ENCODE measurements around the gene ATP5PO. TPM values are rescaled to one million over a fixed set of nuclear protein-coding genes. Genes with fewer than 3 reads are reported as not detected.

Gene ATP5PO
- polyA plus RNA-seq, 1 of the 3 experiments (the other 2 are of a cell fraction), result 148 TPM

- H3K27me3 ChIP-seq (ENCODE audit: insufficient read depth), result no peaks in the 10 kb centered on the region
- TF ChIP-seq FOSL2 (IDR thresholded peaks at IDR 0.05; ENCODE audit: borderline replicate concordance, low read depth) (no peak), JUND (IDR thresholded peaks at IDR 0.05) (no peak), SMC3 (IDR thresholded peaks at IDR 0.05; ENCODE audit: low read depth, low read length) (no peak), MXI1 (IDR thresholded peaks at IDR 0.05; ENCODE audit: low read depth, low read length) (no peak), NRF1 (IDR thresholded peaks at IDR 0.05; ENCODE audit: low read depth, low read length) (no peak), PBX3 (IDR thresholded peaks at IDR 0.05) (no peak), RXRA (IDR thresholded peaks at IDR 0.05; ENCODE audit: borderline replicate concordance, low read depth) (no peak), FOXM1 (IDR thresholded peaks at IDR 0.05; ENCODE audit: low read depth) (no peak), EP300 (IDR thresholded peaks at IDR 0.05; ENCODE audit: borderline replicate concordance in 1 of 2, low read depth in 1 of 2, low read length in 1 of 2) (no peak), IRF3 (IDR thresholded peaks at IDR 0.05; ENCODE audit: low read depth, low read length) (no peak)
- TF ChIP-seq, protein P1, sequence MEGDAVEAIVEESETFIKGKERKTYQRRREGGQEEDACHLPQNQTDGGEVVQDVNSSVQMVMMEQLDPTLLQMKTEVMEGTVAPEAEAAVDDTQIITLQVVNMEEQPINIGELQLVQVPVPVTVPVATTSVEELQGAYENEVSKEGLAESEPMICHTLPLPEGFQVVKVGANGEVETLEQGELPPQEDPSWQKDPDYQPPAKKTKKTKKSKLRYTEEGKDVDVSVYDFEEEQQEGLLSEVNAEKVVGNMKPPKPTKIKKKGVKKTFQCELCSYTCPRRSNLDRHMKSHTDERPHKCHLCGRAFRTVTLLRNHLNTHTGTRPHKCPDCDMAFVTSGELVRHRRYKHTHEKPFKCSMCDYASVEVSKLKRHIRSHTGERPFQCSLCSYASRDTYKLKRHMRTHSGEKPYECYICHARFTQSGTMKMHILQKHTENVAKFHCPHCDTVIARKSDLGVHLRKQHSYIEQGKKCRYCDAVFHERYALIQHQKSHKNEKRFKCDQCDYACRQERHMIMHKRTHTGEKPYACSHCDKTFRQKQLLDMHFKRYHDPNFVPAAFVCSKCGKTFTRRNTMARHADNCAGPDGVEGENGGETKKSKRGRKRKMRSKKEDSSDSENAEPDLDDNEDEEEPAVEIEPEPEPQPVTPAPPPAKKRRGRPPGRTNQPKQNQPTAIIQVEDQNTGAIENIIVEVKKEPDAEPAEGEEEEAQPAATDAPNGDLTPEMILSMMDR (IDR thresholded peaks at IDR 0.05), result no peak
- no peak overlapping the region for H3K27ac ChIP-seq (ENCODE audit: low read depth in 2 of 2, low read length in 1 of 2)
- H3K9me2 ChIP-seq, result no peaks in the 10 kb centered on the region
- peaks cover 29% of the 10 kb centered on the region for H3K79me2 ChIP-seq (ENCODE audit: insufficient read depth)
- peaks cover 6% of the 10 kb centered on the region for H3F3A ChIP-seq (replicated peaks; ENCODE audit: insufficient read depth)
- peaks cover 8 to 12% of the 10 kb centered on the region in 2 experiments; a peak in 3 of 4 replicates for H3K4me1 ChIP-seq (ENCODE audit: control insufficient read depth in 1 of 2, insufficient read depth in 2 of 2, low read depth in 1 of 2, low read length in 1 of 2)
- ChIA-PET POLR2A (interaction anchor here (0.7 kb wide), 1 partner anchor 1771 kb away, joined by 3 read pairs; no protein-coding TSS in a partner anchor), CTCF (interaction anchor here (0.9 kb wide), 1 partner anchor 15 kb away, joined by 4 read pairs; no protein-coding TSS in a partner anchor)
- H2AFZ ChIP-seq (ENCODE audit: low read depth), result no peak overlapping the region
- no peak overlapping the region for H3K4me3 ChIP-seq (ENCODE audit: low read depth in 2 of 2, low read length in 1 of 2)
- H3K9ac ChIP-seq, result no peak overlapping the region
- no peak for DNase-seq
- H3K36me3 ChIP-seq (replicated peaks in 1 of 2; ENCODE audit: control insufficient read depth in 1 of 2, insufficient read depth in 2 of 2, low read length in 1 of 2), result peaks cover 10 to 11% of the 10 kb centered on the region in 2 experiments
- H3K4me2 ChIP-seq, result no peak overlapping the region
- WGBS (ENCODE audit: low lambda C conversion rate), result 81% methylated on average over 4 of the region's 4 CpGs
- no peaks in the 10 kb centered on the region for H4K20me1 ChIP-seq (ENCODE audit: insufficient read depth)
- H3K9me3 ChIP-seq, result no peaks in the 10 kb centered on the region
These were observed 1.8 kb upstream of the ATP5PO start for GRCh38 chr21:33917421-33917820.

DNA sequence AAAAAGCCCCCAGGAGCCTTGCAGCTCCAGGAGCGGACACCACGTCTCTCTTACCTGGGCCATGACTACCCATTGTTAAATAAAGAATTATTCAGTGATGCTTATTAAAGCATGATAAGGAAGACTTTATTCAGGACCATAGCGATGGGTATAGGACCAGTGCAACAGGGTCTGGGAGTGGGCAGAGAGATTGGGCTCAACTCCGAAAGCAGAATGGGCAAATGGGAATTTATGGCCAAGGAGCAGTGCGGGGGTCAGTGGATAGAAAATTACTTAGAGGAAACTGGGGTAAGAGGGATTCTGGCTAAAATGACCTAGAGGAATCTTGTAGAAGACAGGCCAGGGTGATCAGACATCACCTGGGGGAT, 580 bp upstream of the ATP5PO start:
- DNase-seq, result no peak
- CTCF ChIA-PET, result interaction anchor here (3.0 kb wide), 1 partner anchor 8 kb away, joined by 18 read pairs; no protein-coding TSS in a partner anchor
- H3K27ac ChIP-seq (ENCODE audit: low read depth in 2 of 2, low read length in 1 of 2), result peak overlapping the region; percentile 39 to 72; a peak in 3 of 4 replicates

More for the DNA sequence above, 580 bp upstream of the ATP5PO start:
- peak overlapping the region; percentile 90 for H3K4me2 ChIP-seq
- no peaks in the 10 kb centered on the region for H4K20me1 ChIP-seq (ENCODE audit: insufficient read depth)
- H3K4me1 ChIP-seq (ENCODE audit: control insufficient read depth in 1 of 2, insufficient read depth in 2 of 2, low read depth in 1 of 2, low read length in 1 of 2), result peaks cover 8 to 12% of the 10 kb centered on the region in 2 experiments; a peak in 3 of 4 replicates
- TF ChIP-seq TAF1 (IDR thresholded peaks at IDR 0.05; ENCODE audit: borderline replicate concordance, low read depth, low read length), result no peak
- TF ChIP-seq JUND (IDR thresholded peaks at IDR 0.05), result no peak
- TF ChIP-seq RCOR1 (IDR thresholded peaks at IDR 0.05; ENCODE audit: low read length), result no peak
- no peak for TF ChIP-seq CHD2 (IDR thresholded peaks at IDR 0.05; ENCODE audit: low read length, partially characterized antibody)
- no peak for TF ChIP-seq SMC3 (IDR thresholded peaks at IDR 0.05; ENCODE audit: low read depth, low read length)
- TF ChIP-seq, protein P1 (IDR thresholded peaks at IDR 0.05), result no peak
- no peak for TF ChIP-seq RAD21 (IDR thresholded peaks at IDR 0.05; ENCODE audit: low read length)
- TF ChIP-seq FOSL2 (IDR thresholded peaks at IDR 0.05; ENCODE audit: borderline replicate concordance, low read depth), result no peak
- peak overlapping the region; percentile 98 for H3K4me3 ChIP-seq (ENCODE audit: low read depth in 2 of 2, low read length in 1 of 2)
- H3K79me2 ChIP-seq (ENCODE audit: insufficient read depth), result peaks cover 32% of the 10 kb centered on the region
- no peaks in the 10 kb centered on the region for H3K27me3 ChIP-seq (ENCODE audit: insufficient read depth)
- peaks cover 22 to 23% of the 10 kb centered on the region in 2 experiments for H3K36me3 ChIP-seq (replicated peaks in 1 of 2; ENCODE audit: control insufficient read depth in 1 of 2, insufficient read depth in 2 of 2, low read length in 1 of 2)
- no peaks in the 10 kb centered on the region for H3K9me2 ChIP-seq
- 65% methylated on average over 5 of the region's 5 CpGs for WGBS (ENCODE audit: low lambda C conversion rate)
- H2AFZ ChIP-seq (ENCODE audit: low read depth), result peak overlapping the region; percentile 99
- peaks cover 12% of the 10 kb centered on the region for H3F3A ChIP-seq (replicated peaks; ENCODE audit: insufficient read depth)
- POLR2A ChIA-PET, result no interaction called here
- H3K9me3 ChIP-seq, result no peaks in the 10 kb centered on the region
- H3K9ac ChIP-seq, result peak overlapping the region; percentile 88

Data from SK-N-SH (cell line).